Measurements from ENCODE around the gene KCNMB4. TPM values are rescaled to one million over a fixed set of nuclear protein-coding genes. Genes with fewer than 3 reads are reported as not detected.

Gene KCNMB4

GRCh38 chr12:70469221-70469820, 103.2 kb downstream of the KCNMB4 start:
- Histone ChIP-seq H3K9me3 (replicated peaks; ENCODE audit: low read length) (no peaks in the 10 kb centered on the region), H3K4me3 (ENCODE audit: low read length) (no peak overlapping the region), H3K9ac (ENCODE audit: low read depth, low read length) (no peak overlapping the region), H3K36me3 (ENCODE audit: insufficient read depth, low read length) (no peaks in the 10 kb centered on the region), H3K4me2 (ENCODE audit: low read length) (no peak overlapping the region), H3K27me3 (ENCODE audit: control insufficient read depth, insufficient read depth, low read length) (peaks cover 2% of the 10 kb centered on the region), H3K4me1 (ENCODE audit: control insufficient read depth, insufficient read depth, low read length) (no peaks in the 10 kb centered on the region)

GRCh38 chr12:70482764-70483163, 116.7 kb downstream of the KCNMB4 start:
- H3K9ac ChIP-seq (ENCODE audit: low read depth, low read length): no peak overlapping the region
- no peaks in the 10 kb centered on the region for H3K4me1 ChIP-seq (ENCODE audit: control insufficient read depth, insufficient read depth, low read length)
- peaks cover 5% of the 10 kb centered on the region for H3K27me3 ChIP-seq (ENCODE audit: control insufficient read depth, insufficient read depth, low read length)
- no peaks in the 10 kb centered on the region for H3K9me3 ChIP-seq (replicated peaks; ENCODE audit: low read length)
- H3K4me3 ChIP-seq (ENCODE audit: low read length): no peak overlapping the region
- no peaks in the 10 kb centered on the region for H3K36me3 ChIP-seq (ENCODE audit: insufficient read depth, low read length)
- H3K4me2 ChIP-seq (ENCODE audit: low read length): no peak overlapping the region

Small RNAs within 50 kb of the gene (small RNA-seq; reads per million reads assigned to genes)
- gene RNU4-65P: not detected

Measured in skeletal muscle satellite cell (primary cell).